H9 (cell line): ENCODE data around the gene EFNB2. TPM values are rescaled to one million over a fixed set of nuclear protein-coding genes. Genes with fewer than 3 reads are reported as not detected.

Source experiments
- DNase-seq: peaks from one replicate; pipeline ENCODE4 v3.0.0-alpha.2; 2017
- H2AFZ ChIP-seq: one replicate; pipeline ENCODE4 v1.6.1; 2013; ENCODE audit warnings: mild to moderate bottlenecking, low read length, control low read depth, moderate library complexity
- H2AK5ac ChIP-seq: 2 replicates; pipeline ENCODE4 v1.6.1; 2013; ENCODE audit warnings: low read length, control low read depth, mixed read lengths; ENCODE audit not compliant: insufficient read length
- H2BK120ac ChIP-seq: one replicate; pipeline ENCODE4 v1.6.1; 2013; ENCODE audit warnings: low read depth, mild to moderate bottlenecking, low read length, control low read depth, inconsistent platforms; ENCODE audit not compliant: poor library complexity, severe bottlenecking
- H2BK12ac ChIP-seq: 2 replicates; pipeline ENCODE4 v1.6.1; 2013; ENCODE audit warnings: low read length, control low read depth, mixed read lengths, low read depth; ENCODE audit not compliant: insufficient read length
- H2BK15ac ChIP-seq: 2 replicates; pipeline ENCODE4 v1.6.1; 2013; ENCODE audit warnings: low read depth, low read length, control low read depth
- H2BK20ac ChIP-seq: one replicate; pipeline ENCODE4 v1.6.1; 2013; ENCODE audit warnings: low read depth, mild to moderate bottlenecking, low read length, control low read depth, inconsistent platforms; ENCODE audit not compliant: poor library complexity, severe bottlenecking
- H2BK5ac ChIP-seq: 2 replicates; pipeline ENCODE4 v1.6.1; 2013; ENCODE audit warnings: low read length, control low read depth, mixed read lengths; ENCODE audit not compliant: insufficient read length
- H3K14ac ChIP-seq: 2 replicates; pipeline ENCODE4 v1.6.1; 2013; ENCODE audit warnings: low read length, control low read depth; ENCODE audit not compliant: insufficient read depth
- H3K18ac ChIP-seq: 2 replicates; pipeline ENCODE4 v1.6.1; 2013; ENCODE audit warnings: low read depth, mild to moderate bottlenecking, mixed read lengths, low read length, control low read depth; ENCODE audit not compliant: insufficient read length
- H3K23ac ChIP-seq: 2 replicates; pipeline ENCODE4 v1.6.1; 2013; ENCODE audit warnings: low read length, control low read depth, mixed read lengths, low read depth; ENCODE audit not compliant: insufficient read length
- H3K23me2 ChIP-seq: 2 replicates; pipeline ENCODE4 v1.6.1; 2013; ENCODE audit warnings: low read depth, mild to moderate bottlenecking, mixed read lengths, low read length, control low read depth; ENCODE audit not compliant: insufficient read length, poor library complexity, severe bottlenecking
- H3K27ac ChIP-seq: 2 replicates; pipeline ENCODE4 v1.5.1; 2013; ENCODE audit warnings: low read length, control low read depth, mixed read lengths, low read depth; ENCODE audit not compliant: insufficient read length
- H3K27me3 ChIP-seq: 2 replicates; pipeline ENCODE4 v1.6.1; 2013; ENCODE audit warnings: low read length, control low read depth, inconsistent platforms; ENCODE audit not compliant: insufficient read depth
- H3K4ac ChIP-seq: 2 replicates; pipeline ENCODE4 v1.6.1; 2013; ENCODE audit warnings: low read depth, mild to moderate bottlenecking, control low read depth, inconsistent platforms, low read length, moderate library complexity
- H3K4me1 ChIP-seq: 2 replicates; pipeline ENCODE4 v1.6.1; 2013; ENCODE audit warnings: low read length, control low read depth, inconsistent platforms; ENCODE audit not compliant: insufficient read depth
- H3K4me2 ChIP-seq: 2 replicates; pipeline ENCODE4 v1.6.1; 2013; ENCODE audit warnings: low read length, control low read depth, mixed read lengths; ENCODE audit not compliant: insufficient read length, insufficient read depth
- H3K56ac ChIP-seq: 2 replicates; pipeline ENCODE4 v1.6.1; 2013; ENCODE audit warnings: low read depth, mild to moderate bottlenecking, mixed read lengths, low read length, control low read depth; ENCODE audit not compliant: insufficient read length
- H3K79me1 ChIP-seq: 2 replicates; pipeline ENCODE4 v1.6.1; 2013; ENCODE audit warnings: low read depth, mild to moderate bottlenecking, moderate library complexity, low read length, control low read depth, inconsistent platforms; ENCODE audit not compliant: insufficient read depth, poor library complexity, severe bottlenecking
- H3K79me2 ChIP-seq: 2 replicates; pipeline ENCODE4 v1.6.1; 2013; ENCODE audit warnings: low read length, control low read depth, inconsistent platforms; ENCODE audit not compliant: insufficient read depth
- H3K9ac ChIP-seq: 2 replicates; pipeline ENCODE4 v1.6.1; 2013; ENCODE audit warnings: low read length, control low read depth, mixed read lengths; ENCODE audit not compliant: insufficient read length; ENCODE audit errors: extremely low read depth
- H3K9me3 ChIP-seq: one replicate; pipeline ENCODE4 v1.6.1; 2013; ENCODE audit warnings: low read depth, low read length, inconsistent platforms; ENCODE audit not compliant: control insufficient read depth
- H3T11ph ChIP-seq: one replicate; pipeline ENCODE4 v1.6.1; 2013; ENCODE audit warnings: mild to moderate bottlenecking, low read length, control low read depth, inconsistent platforms
- H4K20me1 ChIP-seq: one replicate; pipeline ENCODE4 v1.6.1; 2013; ENCODE audit not compliant: control insufficient read depth, insufficient read length, insufficient read depth
- H4K5ac ChIP-seq: 2 replicates; pipeline ENCODE4 v1.6.1; 2013; ENCODE audit warnings: low read depth, mild to moderate bottlenecking, mixed read lengths, low read length, control low read depth; ENCODE audit not compliant: insufficient read length
- H4K8ac ChIP-seq: replicated peaks from 2 replicates; pipeline ENCODE4 v1.6.1; 2013; ENCODE audit warnings: low read length, control low read depth, mixed read lengths, low read depth; ENCODE audit not compliant: insufficient read length
- H4K91ac ChIP-seq: 2 replicates; pipeline ENCODE4 v1.6.1; 2013; ENCODE audit warnings: low read depth, mild to moderate bottlenecking, moderate library complexity, mixed read lengths, low read length, control low read depth; ENCODE audit not compliant: insufficient read length
- H3K27ac Mint-ChIP-seq, 3 experiments: 2 replicates in 2 of 3; 3 replicates in 1 of 3; pipeline ENCODE4 v1.8.0; 2020 to 2021; ENCODE audit warnings: mixed read lengths in 3 of 3, mild to moderate bottlenecking in 1 of 3, moderate library complexity in 1 of 3
- H3K27me3 Mint-ChIP-seq: 2 replicates; pipeline ENCODE4 v1.8.0; 2021; ENCODE audit warnings: low read depth, mild to moderate bottlenecking, moderate library complexity, mixed read lengths
- H3K36me3 Mint-ChIP-seq, 3 experiments: 2 replicates in 2 of 3; 3 replicates in 1 of 3; pipeline ENCODE4 v1.8.0; 2020 to 2021; ENCODE audit warnings: low read depth in 3 of 3, mixed read lengths in 3 of 3; ENCODE audit not compliant: insufficient read depth in 1 of 3
- H3K4me1 Mint-ChIP-seq, 2 experiments: 2 replicates each; pipeline ENCODE4 v1.8.0; 2020; ENCODE audit warnings: mixed read lengths in 2 of 2
- H3K4me3 Mint-ChIP-seq, 2 experiments: 2 replicates in 1 of 2; 3 replicates in 1 of 2; pipeline ENCODE4 v1.8.0; 2020 to 2021; ENCODE audit warnings: mild to moderate bottlenecking in 2 of 2, mixed read lengths in 2 of 2, moderate library complexity in 1 of 2
- H3K9me3 Mint-ChIP-seq, 2 experiments: 2 replicates in 1 of 2; 3 replicates in 1 of 2; pipeline ENCODE4 v1.8.0; 2020; ENCODE audit warnings: mild to moderate bottlenecking in 2 of 2, mixed read lengths in 2 of 2, moderate library complexity in 1 of 2
- CTCF ChIP-seq: fragments of 200-600 bp; sonication (generic); conservative IDR thresholded peaks from 3 replicates; pipeline ENCODE4 v1.8.0; 2021; ENCODE audit warnings: antibody characterized with exemption, mild to moderate bottlenecking
- WGBS: extraction: QIAGEN DNeasy Blood & Tissue Kit; methylation state at CpG from one replicate; pipeline ENCODE4 v1.1.7; 2013; ENCODE audit warnings: missing lambda C conversion rate, low lambda C conversion rate, mixed read lengths; ENCODE audit not compliant: insufficient read length; ENCODE audit errors: extremely low coverage; 5-methylcytosine and 5-hydroxymethylcytosine counted together
- total RNA-seq: library from RNA; stranded (reverse); gene quantifications from 2 replicates; pipeline ENCODE4 v1.2.1, GENCODE V29; 2021

The EFNB2 gene
- total RNA-seq, 1 experiment from 2014 or later, result 12.7 TPM

GRCh38 chr13:106517109-106517847, 18.2 kb downstream of the EFNB2 start:
- Mint-ChIP-seq H3K4me3 (no peak overlapping the region), H3K36me3 (no peaks in the 10 kb centered on the region), H3K9me3 (no peaks in the 10 kb centered on the region), H3K4me1 (peaks cover 75% of the 10 kb centered on the region in 2 experiments), H3K27me3 (peaks cover 2% of the 10 kb centered on the region; the same call in 1 of the 2 replicates), H3K27ac (peak overlapping the region in 2 of 3 experiments; percentile 21 to 32; a peak in 2 of 7 replicates)
- Histone ChIP-seq H3K79me2 (no peaks in the 10 kb centered on the region; the same call in 1 of the 2 replicates), H2BK5ac (no peak overlapping the region), H2BK12ac (no peak overlapping the region), H3T11ph (no peak overlapping the region), H2BK20ac (no peak overlapping the region), H3K56ac (no peak overlapping the region), H4K20me1 (no peaks in the 10 kb centered on the region), H3K23ac (no peak overlapping the region), H3K18ac (no peak overlapping the region), H3K27ac (no peak overlapping the region), H3K27me3 (no peaks in the 10 kb centered on the region), H3K79me1 (no peaks in the 10 kb centered on the region), H4K8ac (no peak overlapping the region), H3K14ac (no peak overlapping the region), H3K9me3 (no peaks in the 10 kb centered on the region), H3K4me1 (peaks cover 13% of the 10 kb centered on the region), H3K9ac (no peak overlapping the region), H2BK120ac (no peak overlapping the region), H2BK15ac (no peak overlapping the region), H4K5ac (no peak overlapping the region), H2AK5ac (no peak overlapping the region), H3K4me2 (no peak overlapping the region), H3K4ac (no peak overlapping the region), H4K91ac (no peak overlapping the region), H2AFZ (no peak overlapping the region), H3K23me2 (no peaks in the 10 kb centered on the region)
- WGBS, result no CpG with 5 or more reads among the region's 4 CpGs
- no peak for TF ChIP-seq CTCF
- DNase-seq, result no peak
